HG02973 (cell line): ENCODE data around the gene TNK2.
"Not testable (repeated sequence)": the region's sequence is repeated elsewhere in the genome, so short reads cannot be mapped to it uniquely, and the experiment has no call there.

Experiments used
- ATAC-seq: cut with Tn5 transposase; IDR thresholded peaks from one replicate; pipeline ENCODE4 v1.9.1; 2021; ENCODE audit warnings: moderate library complexity; ENCODE audit not compliant: unreplicated experiment

The TNK2 gene

GRCh38 chr3:195918176-195918575 lies 9.8 kb upstream of the TNK2 start:
- ATAC-seq = no peak

GRCh38 chr3:195916991-195917390 lies 8.6 kb upstream of the TNK2 start:
- ATAC-seq = no peak

- ATAC-seq = no peak
Measured at GRCh38 chr3:195916291-195916690, 7.9 kb upstream of the TNK2 start.

GRCh38 chr3:195914648-195915473 lies 6.5 kb upstream of the TNK2 start:
- peak; percentile 91 for ATAC-seq

- ATAC-seq = not testable (repeated sequence)
Measured at GRCh38 chr3:195914146-195914545, 5.8 kb upstream of the TNK2 start.

GRCh38 chr3:195913382-195913781 lies 5.0 kb upstream of the TNK2 start:
- no peak for ATAC-seq

GRCh38 chr3:195911946-195912270 lies 3.6 kb upstream of the TNK2 start:
- no peak for ATAC-seq

- ATAC-seq = no peak
Measured at GRCh38 chr3:195911041-195911945, 2.9 kb upstream of the TNK2 start.

- no peak for ATAC-seq
Measured at GRCh38 chr3:195910499-195910845, 2.1 kb upstream of the TNK2 start.

- ATAC-seq = peak; percentile 22
Measured at GRCh38 chr3:195909644-195910498, 1.5 kb upstream of the TNK2 start.

- peak; percentile 14 for ATAC-seq
Measured at GRCh38 chr3:195908694-195909581, 587 bp upstream of the TNK2 start.

GRCh38 chr3:195907684-195907933 lies 742 bp downstream of the TNK2 start:
- no peak for ATAC-seq

- peak; percentile 20 for ATAC-seq
Measured at GRCh38 chr3:195906865-195907683, 1.3 kb downstream of the TNK2 start.

GRCh38 chr3:195905970-195906864 lies 2.1 kb downstream of the TNK2 start:
- ATAC-seq = no peak

- no peak for ATAC-seq
Measured at GRCh38 chr3:195904368-195904767, 4.0 kb downstream of the TNK2 start.

- no peak for ATAC-seq
Measured at GRCh38 chr3:195903950-195904290, 4.4 kb downstream of the TNK2 start.

GRCh38 chr3:195902634-195903033 lies 5.7 kb downstream of the TNK2 start:
- ATAC-seq = not testable (repeated sequence)

- ATAC-seq = not testable (repeated sequence)
Measured at GRCh38 chr3:195901836-195902585, 6.3 kb downstream of the TNK2 start.
